K562 (cell line): ENCODE measurements around the gene SYN1. TPM values are rescaled to one million over a fixed set of nuclear protein-coding genes. Genes with fewer than 3 reads are reported as not detected.

Experiments
- ASH1L ChIP-seq: fragments of 450-650 bp; IDR thresholded peaks from 2 replicates; pipeline ENCODE4 v1.6.1; 2018; ENCODE audit warnings: borderline replicate concordance, mild to moderate bottlenecking, low read depth; ENCODE audit not compliant: partially characterized antibody
- ATF1 ChIP-seq, 2 experiments: fragments of 450-650 bp in 1 of 2; IDR thresholded peaks; 2 replicates each; pipeline ENCODE4 v1.6.1; 2016; ENCODE audit warnings: missing compliant biosample characterization in 1 of 2, missing genetic modification characterization in 1 of 2
- BRD9 ChIP-seq: fragments of 450-650 bp; IDR thresholded peaks from 2 replicates; pipeline ENCODE4 v1.6.1; 2018; ENCODE audit warnings: low read depth; ENCODE audit not compliant: partially characterized antibody
- CTBP1 ChIP-seq: fragments of 450-650 bp; IDR thresholded peaks from 2 replicates; pipeline ENCODE4 v1.6.1; 2016; ENCODE audit warnings: borderline replicate concordance
- EP300 ChIP-seq: IDR thresholded peaks from 2 replicates; pipeline ENCODE4 v1.6.1; 2012; ENCODE audit warnings: low read length, improper control_type of control experiment
- EZH2 ChIP-seq: IDR thresholded peaks from 2 replicates; pipeline ENCODE4 v1.6.1; 2012; ENCODE audit warnings: low read depth, mild to moderate bottlenecking, inconsistent platforms, low read length, borderline replicate concordance
- HDAC1 ChIP-seq, 2 experiments: fragments of 450-650 bp; IDR thresholded peaks; 2 replicates each; pipeline ENCODE4 v1.6.1; 2016 to 2017; ENCODE audit warnings: inconsistent platforms in 1 of 2, mild to moderate bottlenecking in 1 of 2, moderate library complexity in 1 of 2
- JUN ChIP-seq, 2 experiments: sonication (generic) in 1 of 2; formaldehyde crosslinking in 1 of 2; IDR thresholded peaks; 2 replicates each; pipeline versions ENCODE4 v1.6.1 to v1.8.0; 2012 to 2022; ENCODE audit warnings: borderline replicate concordance in 2 of 2, mild to moderate bottlenecking in 2 of 2, improper control_type of control experiment in 1 of 2, low read depth in 1 of 2, low read length in 1 of 2, missing genetic modification reagents in 1 of 2
- JUND ChIP-seq, 2 experiments: IDR thresholded peaks; 2 replicates in 1 of 2; 3 replicates in 1 of 2; pipeline ENCODE4 v1.6.1; 2011; ENCODE audit warnings: borderline replicate concordance in 2 of 2, low read depth in 2 of 2, low read length in 2 of 2, improper control_type of control experiment in 1 of 2, missing biosample characterization in 1 of 2, missing genetic modification characterization in 1 of 2, missing genetic modification reagents in 1 of 2
- NCOA1 ChIP-seq: fragments of 450-650 bp; IDR thresholded peaks from 2 replicates; pipeline ENCODE4 v1.6.1; 2016; ENCODE audit warnings: low read depth
- NFATC3 ChIP-seq: fragments of 450-650 bp; IDR thresholded peaks from 2 replicates; pipeline ENCODE4 v1.6.1; 2017; ENCODE audit warnings: mild to moderate bottlenecking
- NFE2 ChIP-seq: IDR thresholded peaks from 2 replicates; pipeline ENCODE4 v1.6.1; 2014; ENCODE audit warnings: antibody characterized with exemption, low read depth
- NR2C1 ChIP-seq, 2 experiments: fragments of 450-650 bp; IDR thresholded peaks; 2 replicates each; pipeline ENCODE4 v1.6.1; 2017; ENCODE audit warnings: mild to moderate bottlenecking in 2 of 2, antibody characterized with exemption in 1 of 2, inconsistent platforms in 1 of 2, missing compliant biosample characterization in 1 of 2, missing genetic modification characterization in 1 of 2
- PPARD ChIP-seq: fragments of 250-450 bp; sonication (Bioruptor Pico); IDR thresholded peaks from 2 replicates; pipeline ENCODE4 v1.8.0; 2022; ENCODE audit warnings: inconsistent platforms, mild to moderate bottlenecking, moderate library complexity
- SOX6 ChIP-seq: fragments of 450-650 bp; IDR thresholded peaks from 2 replicates; pipeline ENCODE4 v1.6.1; 2014; ENCODE audit warnings: mild to moderate bottlenecking
- TCF3 ChIP-seq: sonication (generic); formaldehyde crosslinking; IDR thresholded peaks from 2 replicates; pipeline ENCODE4 v1.4.0; 2020; ENCODE audit warnings: mild to moderate bottlenecking, missing genetic modification reagents
- THRB ChIP-seq: fragments of 450-650 bp; formaldehyde crosslinking; conservative IDR thresholded peaks from 2 replicates; pipeline ENCODE4 v1.4.0; 2022; ENCODE audit warnings: mild to moderate bottlenecking, missing genetic modification characterization
- YY1 ChIP-seq, 3 experiments: IDR thresholded peaks; 2 replicates each; pipeline ENCODE4 v1.6.1; 2011; ENCODE audit warnings: low read length in 2 of 3, mild to moderate bottlenecking in 2 of 3, moderate library complexity in 2 of 3, borderline replicate concordance in 1 of 3, control low read depth in 1 of 3, low read depth in 1 of 3; ENCODE audit not compliant: insufficient read depth in 3 of 3, insufficient replicate concordance in 2 of 3, control insufficient read depth in 1 of 3, insufficient read length in 1 of 3; ENCODE audit errors: extremely low read depth in 1 of 3
- ZBED1 ChIP-seq: IDR thresholded peaks from 2 replicates; pipeline ENCODE4 v1.6.1; 2014
- ZMIZ1 ChIP-seq, 2 experiments: fragments of 150-350 bp in 1 of 2; IDR thresholded peaks; 2 replicates each; pipeline ENCODE4 v1.6.1; 2012 to 2016; ENCODE audit warnings: low read depth in 2 of 2, low read length in 2 of 2, mild to moderate bottlenecking in 1 of 2, moderate library complexity in 1 of 2
- ZNF124 ChIP-seq: sonication (generic); formaldehyde crosslinking; IDR thresholded peaks from 2 replicates; pipeline ENCODE4 v1.8.1; 2022; ENCODE audit warnings: missing genetic modification reagents
- ZNF146 ChIP-seq: IDR thresholded peaks from one replicate; pipeline ENCODE4 v1.6.1; 2018; ENCODE audit warnings: missing compliant biosample characterization; ENCODE audit not compliant: unreplicated experiment
- ZNF347 ChIP-seq: fragments of 450-650 bp; formaldehyde crosslinking; IDR thresholded peaks from 2 replicates; pipeline ENCODE4 v1.4.0; 2020; ENCODE audit warnings: low read depth, mild to moderate bottlenecking, moderate library complexity
- ZNF507 ChIP-seq: conservative IDR thresholded peaks from 2 replicates; pipeline ENCODE4 v1.6.1; 2017; ENCODE audit warnings: missing genetic modification characterization, missing compliant biosample characterization
- polyA plus RNA-seq, 8 experiments: library from polyadenylated mRNA; depleted of rRNA in 4 of 8; stranded (reverse) in 5 of 8; unstranded in 3 of 8; fragments of >200 nt; fragmentation: Nextera tagmentation in 2 of 8; fragmentation: Illumina TruSeq in 1 of 8; extraction: Ambion mirVana in 2 of 8; extraction: Trizol in 1 of 8; gene quantifications; 2 replicates each; pipeline versions ENCODE4 v1.2.1 to v1.2.3, GENCODE V29; 2011 to 2014; ENCODE audit warnings: inconsistent platforms in 1 of 8, missing spikeins in 1 of 8
- total RNA-seq, 7 experiments: library from RNA; depleted of rRNA in 6 of 7; stranded (reverse); fragments of >200 nt in 6 of 7; fragmentation: Illumina TruSeq in 2 of 7; extraction: Trizol in 2 of 7; gene quantifications; 2 replicates each; pipeline versions ENCODE4 v1.2.1 to v1.2.3, GENCODE V29; 2011 to 2021; ENCODE audit warnings: low replicate concordance in 1 of 7

Gene SYN1
- total and polyA plus RNA-seq, 9 of the 15 experiments (the other 6 are each of a cell fraction or from before 2014, with no cell fraction given) = 0.01 to 0.28 (median 0.18) TPM; not detected in 2

GRCh38 chrX:47563801-47564315 lies 55.8 kb downstream of the SYN1 start (continued):
- TF ChIP-seq JUND (IDR thresholded peaks at IDR 0.05; ENCODE audit: borderline replicate concordance, low read depth, low read length) (peak; percentile 95), JUND (tag; IDR thresholded peaks at IDR 0.05; ENCODE audit: borderline replicate concordance, low read depth, low read length) (peak; percentile 65; the same call in 1 of the 3 replicates), NFE2 (peak; percentile 17; the same call in 1 of the 2 replicates), JUN (IDR thresholded peaks at IDR 0.05; ENCODE audit: borderline replicate concordance, low read depth, low read length) (peak; percentile 84; the same call in 1 of the 2 replicates), JUN (CRISPR knock-in tag; IDR thresholded peaks at IDR 0.05; ENCODE audit: borderline replicate concordance) (no peak), PPARD (no peak), SOX6 (peak; percentile 66), ZNF124 (CRISPR knock-in tag) (no peak), ZNF347 (CRISPR knock-in tag) (no peak), NR2C1 (IDR thresholded peaks at IDR 0.05) (no peak), NR2C1 (tag; IDR thresholded peaks at IDR 0.05) (0 out of 2 replicates have a peak, but pooled peaks have one; percentile 22), THRB (CRISPR knock-in tag) (no peak), ZMIZ1 (IDR thresholded peaks at IDR 0.05; ENCODE audit: low read depth in 2 of 2, low read length in 2 of 2) (no peak), ZNF146 (no peak), CTBP1 (0 out of 2 replicates have a peak, but pooled peaks have one; percentile 19), NCOA1 (no peak), NFATC3 (no peak), ATF1 (CRISPR knock-in tag; IDR thresholded peaks at IDR 0.05) (no peak), ATF1 (tag; IDR thresholded peaks at IDR 0.05) (0 out of 2 replicates have a peak, but pooled peaks have one; percentile 31), HDAC1 (IDR thresholded peaks at IDR 0.05) (no peak), ZBED1 (no peak), ASH1L (no peak), ZNF507 (no peak), BRD9 (no peak), EP300 (peak; percentile 89), YY1 (IDR thresholded peaks at IDR 0.05; ENCODE audit: borderline replicate concordance in 1 of 3, control insufficient read depth in 1 of 3, extremely low read depth in 1 of 3, insufficient read depth in 3 of 3, insufficient read length in 1 of 3, insufficient replicate concordance in 2 of 3, low read depth in 1 of 3, low read length in 2 of 3) (peak in 1 of 3 experiments; percentile 75), EZH2 (no peak), TCF3 (peak; percentile 76)
